WTC11 (cell line): ENCODE measurements around the gene NFIX. TPM values are rescaled to one million over a fixed set of nuclear protein-coding genes. Genes with fewer than 3 reads are reported as not detected.

ENCODE experiments used
- AFF4 ChIP-seq: sonication (generic); formaldehyde crosslinking; IDR thresholded peaks from 2 replicates; pipeline ENCODE4 v1.8.1; 2023; ENCODE audit warnings: mild to moderate bottlenecking, missing genetic modification reagents, borderline replicate concordance
- ARID4B ChIP-seq: sonication (generic); formaldehyde crosslinking; IDR thresholded peaks from 2 replicates; pipeline ENCODE4 v1.8.0; 2023; ENCODE audit warnings: missing genetic modification reagents, mild to moderate bottlenecking, borderline replicate concordance
- CDX4 ChIP-seq: fragments of 250-450 bp; sonication (Bioruptor Pico); IDR thresholded peaks from 2 replicates; pipeline ENCODE4 v1.9.0; 2021; ENCODE audit warnings: moderate library complexity, mild to moderate bottlenecking, inconsistent platforms, borderline replicate concordance
- E2F4 ChIP-seq: sonication (generic); formaldehyde crosslinking; IDR thresholded peaks from 2 replicates; pipeline ENCODE4 v1.8.1; 2022; ENCODE audit warnings: low read depth, mild to moderate bottlenecking, moderate library complexity, missing genetic modification reagents, borderline replicate concordance
- EMX1 ChIP-seq: fragments of 250-450 bp; sonication (Bioruptor Pico); IDR thresholded peaks from 2 replicates; pipeline ENCODE4 v1.8.0; 2021; ENCODE audit warnings: mild to moderate bottlenecking
- ERG ChIP-seq: fragments of 250-450 bp; sonication (Bioruptor Pico); IDR thresholded peaks from 2 replicates; pipeline ENCODE4 v1.8.0; 2021; ENCODE audit warnings: mild to moderate bottlenecking
- FOXJ3 ChIP-seq: sonication (generic); formaldehyde crosslinking; IDR thresholded peaks from 2 replicates; pipeline ENCODE4 v1.9.0; 2021; ENCODE audit warnings: missing genetic modification reagents, mild to moderate bottlenecking, borderline replicate concordance
- GABPB1 ChIP-seq: sonication (generic); formaldehyde crosslinking; IDR thresholded peaks from 2 replicates; pipeline ENCODE4 v1.8.1; 2023; ENCODE audit warnings: mild to moderate bottlenecking, missing genetic modification reagents
- IRF1 ChIP-seq: sonication (generic); formaldehyde crosslinking; IDR thresholded peaks from 2 replicates; pipeline ENCODE4 v1.8.0; 2023; ENCODE audit warnings: missing genetic modification reagents
- MXD4 ChIP-seq: fragments of 250-450 bp; sonication (Bioruptor Pico); IDR thresholded peaks from 2 replicates; pipeline ENCODE4 v1.8.0; 2021; ENCODE audit warnings: mild to moderate bottlenecking, moderate library complexity, borderline replicate concordance
- PREB ChIP-seq: sonication (generic); formaldehyde crosslinking; IDR thresholded peaks from 2 replicates; pipeline ENCODE4 v1.8.1; 2022; ENCODE audit warnings: mild to moderate bottlenecking, missing genetic modification reagents, moderate library complexity, borderline replicate concordance
- SMAD3 ChIP-seq: sonication (generic); formaldehyde crosslinking; IDR thresholded peaks from 2 replicates; pipeline ENCODE4 v1.8.0; 2022; ENCODE audit warnings: missing genetic modification reagents, mild to moderate bottlenecking, borderline replicate concordance
- SP1 ChIP-seq: sonication (generic); formaldehyde crosslinking; conservative IDR thresholded peaks from 2 replicates; pipeline ENCODE4 v1.8.1; 2022; ENCODE audit warnings: missing genetic modification reagents
- ZNF281 ChIP-seq: sonication (generic); formaldehyde crosslinking; IDR thresholded peaks from 2 replicates; pipeline ENCODE4 v1.8.0; 2023; ENCODE audit warnings: mild to moderate bottlenecking, missing genetic modification reagents
- ZNF416 ChIP-seq: fragments of 250-450 bp; sonication (Bioruptor Pico); IDR thresholded peaks from 2 replicates; pipeline ENCODE4 v1.9.0; 2021; ENCODE audit warnings: mild to moderate bottlenecking, inconsistent platforms
- ZNF423 ChIP-seq: fragments of 250-450 bp; sonication (Bioruptor Pico); IDR thresholded peaks from 2 replicates; pipeline ENCODE4 v2.1.2; 2022; ENCODE audit warnings: mild to moderate bottlenecking, moderate library complexity
- ZSCAN18 ChIP-seq: fragments of 250-450 bp; sonication (Bioruptor Pico); IDR thresholded peaks from 2 replicates; pipeline ENCODE4 v2.1.2; 2022; ENCODE audit warnings: mild to moderate bottlenecking, moderate library complexity
- total RNA-seq: library from RNA; stranded (reverse); gene quantifications from 3 replicates; pipeline ENCODE4 v1.2.3, GENCODE V29; 2021

NFIX gene
- total RNA-seq, 1 experiment from 2014 or later, result 1.4 TPM

GRCh38 chr19:13116282-13117175, 121.3 kb downstream of the NFIX start, which contains the start of gene TRMT1 (continued):
- TF ChIP-seq ZNF281 (CRISPR knock-in tag) (no peak), CDX4 (no peak), SP1 (CRISPR knock-in tag) (peak; percentile 85), AFF4 (CRISPR knock-in tag) (no peak), ARID4B (CRISPR knock-in tag) (peak; percentile 57; the same call in 1 of the 2 replicates), FOXJ3 (CRISPR knock-in tag) (no peak), PREB (CRISPR knock-in tag) (no peak), GABPB1 (CRISPR knock-in tag) (0 out of 2 replicates have a peak, but pooled peaks have one; percentile 43), SMAD3 (CRISPR knock-in tag) (peak; percentile 72; the same call in 1 of the 2 replicates), EMX1 (no peak), E2F4 (CRISPR knock-in tag) (no peak), ERG (CRISPR knock-in tag) (no peak), IRF1 (CRISPR knock-in tag) (no peak), ZSCAN18 (no peak), ZNF416 (CRISPR knock-in tag) (no peak), MXD4 (no peak), ZNF423 (CRISPR knock-in tag) (peak; percentile 46; the same call in 1 of the 2 replicates)
